Body of pancreas (tissue), 4 donors: Measurements from ENCODE around the gene ASPM.

Experiments
- CTCF ChIP-seq, 7 experiments: fragments of 450-650 bp in 4 of 7; fragments of 200-600 bp in 3 of 7; sonication (generic) in 3 of 7; IDR thresholded peaks; one replicate each; pipeline ENCODE4 v1.5.1; 2016 to 2019; ENCODE audit warnings: antibody characterized with exemption in 7 of 7
- POLR2A ChIP-seq, 3 donors: fragments of 450-650 bp; IDR thresholded peaks; one replicate each; pipeline ENCODE4 v1.6.1; 2016; ENCODE audit warnings: antibody characterized with exemption in 3 of 3, mild to moderate bottlenecking in 2 of 3

GRCh38 chr1:197067457-197067818 lies 79.0 kb downstream of the ASPM start:
- TF ChIP-seq POLR2A (IDR thresholded peaks at IDR 0.05) (no peak), CTCF (IDR thresholded peaks at IDR 0.05) (no peak)
